Measurements from ENCODE around the gene CRYGB. TPM values are rescaled to one million over a fixed set of nuclear protein-coding genes. Genes with fewer than 3 reads are reported as not detected.

CRYGB gene
- total and polyA plus RNA-seq, 2 of the 13 experiments (the other 11 are each of a cell fraction or from before 2014, with no cell fraction given): not detected

- H3K36me3 ChIP-seq (replicated peaks in 1 of 2; ENCODE audit: control insufficient read depth in 1 of 2, insufficient read depth in 2 of 2, low read length in 2 of 2): no peaks in the 10 kb centered on the region
- intact Hi-C loops (cut with micrococcal nuclease; ENCODE audit: unreplicated experiment) (no loop called here), in situ Hi-C loops (cut with HindIII; ENCODE audit: extremely low pct_ligation_motif_present, low pct_unique_long_range_greater_than_20kb) (no loop called here)
- H3K4me1 ChIP-seq (ENCODE audit: insufficient read depth, low read length): peaks cover 12% of the 10 kb centered on the region
- 38% methylated on average over 5 of the region's 5 CpGs for WGBS (ENCODE audit: low lambda C conversion rate)
- DNase-seq (ENCODE audit: low spot score) (no peak), FAIRE-seq (no peak), ATAC-seq (no peak)
- ChIA-PET POLR2A (no interaction called here), CTCF (ENCODE audit: low intra/inter-chr PET ratio, low total read pairs) (no interaction called here)
- no peak overlapping the region for H2AFZ ChIP-seq (ENCODE audit: low read length)
- BruUV-seq (replicated peaks): no TSS peak
- H3K79me2 ChIP-seq (ENCODE audit: insufficient read depth, low read length): no peaks in the 10 kb centered on the region
- H3K4me3 ChIP-seq (replicated peaks in 1 of 3; ENCODE audit: insufficient read depth in 1 of 3, low read depth in 2 of 3, low read length in 3 of 3): no peak overlapping the region
- TF ChIP-seq, protein P1, sequence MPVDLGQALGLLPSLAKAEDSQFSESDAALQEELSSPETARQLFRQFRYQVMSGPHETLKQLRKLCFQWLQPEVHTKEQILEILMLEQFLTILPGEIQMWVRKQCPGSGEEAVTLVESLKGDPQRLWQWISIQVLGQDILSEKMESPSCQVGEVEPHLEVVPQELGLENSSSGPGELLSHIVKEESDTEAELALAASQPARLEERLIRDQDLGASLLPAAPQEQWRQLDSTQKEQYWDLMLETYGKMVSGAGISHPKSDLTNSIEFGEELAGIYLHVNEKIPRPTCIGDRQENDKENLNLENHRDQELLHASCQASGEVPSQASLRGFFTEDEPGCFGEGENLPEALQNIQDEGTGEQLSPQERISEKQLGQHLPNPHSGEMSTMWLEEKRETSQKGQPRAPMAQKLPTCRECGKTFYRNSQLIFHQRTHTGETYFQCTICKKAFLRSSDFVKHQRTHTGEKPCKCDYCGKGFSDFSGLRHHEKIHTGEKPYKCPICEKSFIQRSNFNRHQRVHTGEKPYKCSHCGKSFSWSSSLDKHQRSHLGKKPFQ (CRISPR knock-in tag; IDR thresholded peaks at IDR 0.05; ENCODE audit: insufficient replicate concordance): no peak
- TF ChIP-seq NR3C1 (CRISPR knock-in tag; IDR thresholded peaks at IDR 0.05) (no peak), ZNF33A (CRISPR knock-in tag; IDR thresholded peaks at IDR 0.05; ENCODE audit: borderline replicate concordance) (no peak)
- H3K9me3 ChIP-seq (ENCODE audit: low read length): no peaks in the 10 kb centered on the region
- H4K20me1 ChIP-seq (ENCODE audit: insufficient read depth, low read length): no peaks in the 10 kb centered on the region
- H3K27ac ChIP-seq (ENCODE audit: extremely low read length, insufficient read depth, low read length): no peak overlapping the region
- no peak overlapping the region for H3K9ac ChIP-seq (ENCODE audit: insufficient read depth, low read depth, low read length)
- peaks cover 1 to 11% of the 10 kb centered on the region in 2 experiments for H3K27me3 ChIP-seq (ENCODE audit: control insufficient read depth in 1 of 2, insufficient read depth in 2 of 2, low read length in 2 of 2)
- H3K4me2 ChIP-seq (ENCODE audit: low read depth, low read length): no peak overlapping the region
Observed at GRCh38 chr2:208097801-208098200, 48.2 kb downstream of the CRYGB start.

GRCh38 chr2:208097313-208097712, 48.6 kb downstream of the CRYGB start:
- H4K20me1 ChIP-seq (ENCODE audit: insufficient read depth, low read length): no peaks in the 10 kb centered on the region
- no peak overlapping the region for H2AFZ ChIP-seq (ENCODE audit: low read length)
- WGBS (ENCODE audit: low lambda C conversion rate): 37% methylated on average over 3 of the region's 3 CpGs
- H3K4me1 ChIP-seq (ENCODE audit: insufficient read depth, low read length): peaks cover 12% of the 10 kb centered on the region
- no TSS peak for BruUV-seq (replicated peaks)
- no peak for DNase-seq (ENCODE audit: low spot score)
- no peak for ATAC-seq
- ChIA-PET CTCF (ENCODE audit: low intra/inter-chr PET ratio, low total read pairs) (no interaction called here), POLR2A (no interaction called here)
- FAIRE-seq: no peak
- H3K27me3 ChIP-seq (ENCODE audit: control insufficient read depth in 1 of 2, insufficient read depth in 2 of 2, low read length in 2 of 2): peaks cover 1 to 11% of the 10 kb centered on the region in 2 experiments
- no peak overlapping the region for H3K4me2 ChIP-seq (ENCODE audit: low read depth, low read length)
- intact Hi-C loops (cut with micrococcal nuclease; ENCODE audit: unreplicated experiment) (no loop called here), in situ Hi-C loops (cut with HindIII; ENCODE audit: extremely low pct_ligation_motif_present, low pct_unique_long_range_greater_than_20kb) (no loop called here)
- H3K9me3 ChIP-seq (ENCODE audit: low read length): no peaks in the 10 kb centered on the region
- no peaks in the 10 kb centered on the region for H3K36me3 ChIP-seq (replicated peaks in 1 of 2; ENCODE audit: control insufficient read depth in 1 of 2, insufficient read depth in 2 of 2, low read length in 2 of 2)
- no peak overlapping the region for H3K9ac ChIP-seq (ENCODE audit: insufficient read depth, low read depth, low read length)
- no peak overlapping the region for H3K27ac ChIP-seq (ENCODE audit: extremely low read length, insufficient read depth, low read length)
- no peaks in the 10 kb centered on the region for H3K79me2 ChIP-seq (ENCODE audit: insufficient read depth, low read length)
- no peak overlapping the region for H3K4me3 ChIP-seq (replicated peaks in 1 of 3; ENCODE audit: insufficient read depth in 1 of 3, low read depth in 2 of 3, low read length in 3 of 3)
- no peak for TF ChIP-seq ZBTB49 (CRISPR knock-in tag; IDR thresholded peaks at IDR 0.05; ENCODE audit: borderline replicate concordance)
- TF ChIP-seq ZNF318 (CRISPR knock-in tag; IDR thresholded peaks at IDR 0.05): no peak
- no peak for TF ChIP-seq ZNF761 (CRISPR knock-in tag; conservative IDR thresholded peaks at IDR 0.05)

All from HepG2 (cell line).